GM19397 (cell line): Measurements from ENCODE around the gene BTBD17.

Experiments used
- ATAC-seq: cut with Tn5 transposase; IDR thresholded peaks from one replicate; pipeline ENCODE4 v1.9.1; 2021; ENCODE audit warnings: mild to moderate bottlenecking, moderate library complexity; ENCODE audit not compliant: unreplicated experiment

Gene BTBD17

GRCh38 chr17:74362069-74362405 lies 369 bp upstream of the BTBD17 start:
- no peak for ATAC-seq

GRCh38 chr17:74360899-74361229 lies 804 bp downstream of the BTBD17 start:
- ATAC-seq = no peak

GRCh38 chr17:74359916-74360315 lies 1.8 kb downstream of the BTBD17 start:
- ATAC-seq = no peak

GRCh38 chr17:74358697-74359096 lies 3.0 kb downstream of the BTBD17 start:
- no peak for ATAC-seq

- ATAC-seq = no peak
Measured at GRCh38 chr17:74357466-74357809, 4.2 kb downstream of the BTBD17 start.

- ATAC-seq = no peak
Measured at GRCh38 chr17:74356646-74357465, 4.8 kb downstream of the BTBD17 start.

GRCh38 chr17:74355065-74355464 lies 6.6 kb downstream of the BTBD17 start:
- ATAC-seq = no peak

GRCh38 chr17:74354561-74354960 lies 7.1 kb downstream of the BTBD17 start:
- no peak for ATAC-seq

- no peak for ATAC-seq
Measured at GRCh38 chr17:74354123-74354522, 7.5 kb downstream of the BTBD17 start.

- ATAC-seq = no peak
Measured at GRCh38 chr17:74353446-74354060, 8.1 kb downstream of the BTBD17 start.

GRCh38 chr17:74351552-74352210 lies 10.0 kb downstream of the BTBD17 start:
- no peak for ATAC-seq

- no peak for ATAC-seq
Measured at GRCh38 chr17:74350486-74350885, 11.2 kb downstream of the BTBD17 start.

- no peak for ATAC-seq
Measured at GRCh38 chr17:74349120-74349519, 12.5 kb downstream of the BTBD17 start.

GRCh38 chr17:74347646-74348045 lies 14.0 kb downstream of the BTBD17 start:
- ATAC-seq = no peak

GRCh38 chr17:74345433-74346241 lies 16.0 kb downstream of the BTBD17 start:
- no peak for ATAC-seq

- ATAC-seq = no peak
Measured at GRCh38 chr17:74344658-74345057, 17.0 kb downstream of the BTBD17 start.

GRCh38 chr17:74343526-74344284 lies 18.0 kb downstream of the BTBD17 start:
- no peak for ATAC-seq

GRCh38 chr17:74343121-74343520 lies 18.5 kb downstream of the BTBD17 start:
- no peak for ATAC-seq

- ATAC-seq = no peak
Measured at GRCh38 chr17:74342224-74342623, 19.4 kb downstream of the BTBD17 start.

- no peak for ATAC-seq
Measured at GRCh38 chr17:74340470-74341023, 21.1 kb downstream of the BTBD17 start.
